ENCODE data around the gene MPHOSPH9.

- TF ChIP-seq CTCF (IDR thresholded peaks at IDR 0.05), result no peak
- TF ChIP-seq EZH2 (IDR thresholded peaks at IDR 0.05), result no peak
Observed at GRCh38 chr12:123143736-123144461, 89.0 kb downstream of the MPHOSPH9 start.

Measured in neural progenitor cell (in vitro differentiated cells).